Lung (tissue), 12 donors: ENCODE results near the gene PIK3AP1. TPM values are rescaled to one million over a fixed set of nuclear protein-coding genes. Genes with fewer than 3 reads are reported as not detected.

Source experiments
- ATAC-seq: fragments of 200-7000 bp; cut with Tn5 transposase; one replicate; pipeline ENCODE4 v1.9.1; 2020; ENCODE audit warnings: moderate number of reproducible peaks; ENCODE audit not compliant: insufficient read depth, low FRiP score
- DNase-seq, 3 donors: peaks; one replicate each; pipeline ENCODE4 v3.0.0-alpha.2; 2013 to 2017
- H3K27ac ChIP-seq, 2 donors: one replicate each; pipeline ENCODE4 v1.5.1; 2013; ENCODE audit warnings: mild to moderate bottlenecking in 2 of 2, moderate library complexity in 2 of 2, control low read depth in 1 of 2, inconsistent platforms in 1 of 2, low read depth in 1 of 2, low read length in 1 of 2
- H3K27me3 ChIP-seq, 3 donors: one replicate each; pipeline ENCODE4 v1.5.1; 2013; ENCODE audit warnings: low read length in 2 of 3; ENCODE audit not compliant: control insufficient read depth in 3 of 3, insufficient read depth in 3 of 3
- H3K36me3 ChIP-seq, 4 donors: one replicate each; pipeline ENCODE4 v1.5.1; 2013; ENCODE audit warnings: low read length in 4 of 4, mild to moderate bottlenecking in 1 of 4, moderate library complexity in 1 of 4; ENCODE audit not compliant: control insufficient read depth in 4 of 4, insufficient read depth in 4 of 4
- H3K4me1 ChIP-seq, 5 donors: one replicate each; pipeline ENCODE4 v1.5.1; 2013; ENCODE audit warnings: low read length in 5 of 5, mild to moderate bottlenecking in 2 of 5, moderate library complexity in 1 of 5; ENCODE audit not compliant: control insufficient read depth in 5 of 5, insufficient read depth in 5 of 5
- H3K4me3 ChIP-seq: one replicate; pipeline ENCODE4 v1.5.1; 2013; ENCODE audit warnings: mild to moderate bottlenecking, control low read depth, moderate library complexity
- H3K9ac ChIP-seq, 2 donors: one replicate each; pipeline ENCODE4 v1.5.1; 2013; ENCODE audit warnings: low read length in 2 of 2, control low read depth in 1 of 2; ENCODE audit not compliant: insufficient read depth in 1 of 2
- H3K9me3 ChIP-seq, 4 donors: one replicate each; pipeline ENCODE4 v1.5.1; 2013; ENCODE audit warnings: low read length in 3 of 4, mild to moderate bottlenecking in 1 of 4, moderate library complexity in 1 of 4; ENCODE audit not compliant: control insufficient read depth in 4 of 4, insufficient read depth in 3 of 4
- WGBS, 2 donors: extraction: QIAGEN DNeasy Blood & Tissue Kit; methylation state at CpG; one replicate each; pipeline ENCODE4 v1.1.7; 2013; 5-methylcytosine and 5-hydroxymethylcytosine counted together
- polyA plus RNA-seq, 2 donors: library from polyadenylated mRNA; stranded (reverse); fragments of 200-250 nt; gene quantifications; one replicate each; pipeline ENCODE4 v1.2.1, GENCODE V29; 2013
- total RNA-seq, 2 donors: library from RNA; depleted of rRNA in 1 of 2; stranded (reverse); fragments of >200 nt in 1 of 2; gene quantifications; one replicate each; pipeline ENCODE4 v1.2.1, GENCODE V29; 2014 to 2021
- TF ChIP-seq, protein P1 (sequence below): IDR thresholded peaks from 2 replicates; pipeline ENCODE4 v1.5.1; 2012; ENCODE audit warnings: mild to moderate bottlenecking; ENCODE audit errors: control extremely low read depth, extremely low read depth
- donor health status: control.
- donor health status: control.
- donor health status: Bipolar disorder and iron deficiency.
- donor health status: healthy.
- donor health status: DM: yes; HTN: yes; CAD: no.

Gene PIK3AP1
- total and polyA plus RNA-seq, 4 donors: 7.3 to 120 (median 30.4) TPM

DNA sequence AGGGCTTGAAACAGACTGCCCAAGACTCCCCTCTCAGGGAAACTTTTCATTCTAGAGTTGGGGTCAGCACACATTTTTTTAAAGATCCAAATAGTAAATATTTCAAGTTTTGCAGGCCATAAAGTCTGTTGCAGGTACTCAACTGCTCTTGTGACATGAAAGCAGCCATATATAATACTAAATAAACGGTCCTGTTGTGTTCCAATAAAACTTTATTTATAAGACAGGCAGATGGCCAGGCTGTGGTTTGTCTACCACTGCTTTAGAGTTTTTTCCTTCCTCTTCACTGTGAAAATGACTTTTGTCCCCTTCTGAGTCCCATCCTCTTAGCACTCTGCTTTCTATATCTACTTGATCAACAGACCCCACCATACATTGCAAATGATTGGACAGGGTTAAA, 93.0 kb downstream of the PIK3AP1 start:
- ATAC-seq (no peak), DNase-seq (no peak)
- TF ChIP-seq, protein P1, sequence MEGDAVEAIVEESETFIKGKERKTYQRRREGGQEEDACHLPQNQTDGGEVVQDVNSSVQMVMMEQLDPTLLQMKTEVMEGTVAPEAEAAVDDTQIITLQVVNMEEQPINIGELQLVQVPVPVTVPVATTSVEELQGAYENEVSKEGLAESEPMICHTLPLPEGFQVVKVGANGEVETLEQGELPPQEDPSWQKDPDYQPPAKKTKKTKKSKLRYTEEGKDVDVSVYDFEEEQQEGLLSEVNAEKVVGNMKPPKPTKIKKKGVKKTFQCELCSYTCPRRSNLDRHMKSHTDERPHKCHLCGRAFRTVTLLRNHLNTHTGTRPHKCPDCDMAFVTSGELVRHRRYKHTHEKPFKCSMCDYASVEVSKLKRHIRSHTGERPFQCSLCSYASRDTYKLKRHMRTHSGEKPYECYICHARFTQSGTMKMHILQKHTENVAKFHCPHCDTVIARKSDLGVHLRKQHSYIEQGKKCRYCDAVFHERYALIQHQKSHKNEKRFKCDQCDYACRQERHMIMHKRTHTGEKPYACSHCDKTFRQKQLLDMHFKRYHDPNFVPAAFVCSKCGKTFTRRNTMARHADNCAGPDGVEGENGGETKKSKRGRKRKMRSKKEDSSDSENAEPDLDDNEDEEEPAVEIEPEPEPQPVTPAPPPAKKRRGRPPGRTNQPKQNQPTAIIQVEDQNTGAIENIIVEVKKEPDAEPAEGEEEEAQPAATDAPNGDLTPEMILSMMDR: no peak
- Histone ChIP-seq H3K9ac (no peak overlapping the region), H3K36me3 (peaks cover 0 to 2% (median 0%) of the 10 kb centered on the region in 4 donors), H3K4me1 (peaks cover 0 to 2% (median 0%) of the 10 kb centered on the region in 5 donors), H3K27ac (no peak overlapping the region), H3K9me3 (no peaks in the 10 kb centered on the region), H3K27me3 (no peaks in the 10 kb centered on the region), H3K4me3 (no peak overlapping the region)
- WGBS, 2 donors: 91 to 96% methylated on average over 1 of the region's 1 CpG

DNA sequence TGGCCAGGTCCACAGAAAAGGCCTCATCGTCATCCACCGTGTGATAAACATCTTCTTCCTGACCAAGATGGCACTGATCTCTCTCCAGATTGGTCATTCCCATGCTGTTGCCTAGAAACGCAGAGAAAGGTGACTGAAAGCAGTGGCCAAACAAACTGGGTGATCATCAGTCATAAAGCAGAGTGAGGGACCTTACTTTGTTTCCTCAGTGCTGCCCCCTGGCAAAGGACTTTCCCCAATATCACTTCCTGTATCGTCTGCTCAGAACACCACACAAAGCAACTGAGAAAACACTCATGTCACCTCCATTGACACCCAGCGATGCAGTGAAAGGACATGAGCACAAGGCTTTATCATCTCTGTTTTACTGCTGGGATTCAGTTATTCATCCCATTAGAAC, 93.5 kb downstream of the PIK3AP1 start:
- H3K27me3 ChIP-seq: no peaks in the 10 kb centered on the region
- TF ChIP-seq, protein P1: no peak
- H3K4me1 ChIP-seq: peaks cover 0 to 2% (median 0%) of the 10 kb centered on the region in 5 donors
- H3K9ac ChIP-seq: no peak overlapping the region
- ATAC-seq (no peak), DNase-seq (no peak)
- H3K9me3 ChIP-seq: no peaks in the 10 kb centered on the region
- WGBS, 2 donors: 83 to 86% methylated on average over 5 of the region's 5 CpGs
- H3K36me3 ChIP-seq: peaks cover 0 to 3% (median 0%) of the 10 kb centered on the region in 4 donors
- no peak overlapping the region for H3K4me3 ChIP-seq
- no peak overlapping the region for H3K27ac ChIP-seq

DNA sequence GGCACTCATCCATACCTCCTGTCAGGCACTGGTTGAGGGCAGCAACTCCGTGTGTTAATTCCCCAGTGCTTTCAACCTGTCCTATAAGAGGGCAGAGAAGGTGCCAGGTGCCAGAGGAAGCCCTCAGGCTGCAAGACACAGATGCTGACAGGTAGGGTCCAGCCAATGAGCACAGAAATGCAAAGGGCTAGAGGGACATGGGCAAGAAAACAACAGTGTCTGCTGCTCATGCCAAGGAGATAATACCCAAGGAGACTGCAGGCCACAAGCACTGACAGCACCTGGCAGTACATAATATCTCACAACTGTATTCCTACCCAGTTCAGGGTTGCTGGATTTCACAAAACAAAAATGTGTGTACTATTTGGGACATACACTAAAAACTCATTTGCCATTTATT, 95.1 kb downstream of the PIK3AP1 start:
- no peak for DNase-seq
- 84 to 85% methylated on average over 1 of the region's 1 CpG for WGBS, 2 donors
- ATAC-seq: no peak
- Histone ChIP-seq H3K4me3 (no peak overlapping the region), H3K27me3 (no peaks in the 10 kb centered on the region), H3K9me3 (peaks cover 0 to 3% (median 0%) of the 10 kb centered on the region in 4 donors), H3K27ac (no peak overlapping the region), H3K9ac (no peak overlapping the region), H3K36me3 (peaks cover 0 to 6% (median 0%) of the 10 kb centered on the region in 4 donors), H3K4me1 (peaks cover 0 to 7% (median 4%) of the 10 kb centered on the region in 5 donors)
- TF ChIP-seq, protein P1: no peak
